Progenitor cell of endocrine pancreas (in vitro differentiated cells): ENCODE data around the gene GCSAML. TPM values are rescaled to one million over a fixed set of nuclear protein-coding genes. Genes with fewer than 3 reads are reported as not detected.

Experiments
- DNase-seq: peaks from one replicate; pipeline ENCODE4 v3.0.0; 2021; ENCODE audit warnings: low spot score; ENCODE audit not compliant: unreplicated experiment
- H3K27ac Mint-ChIP-seq: 2 replicates; pipeline ENCODE4 v1.8.0; 2021; ENCODE audit warnings: mild to moderate bottlenecking, moderate library complexity, mixed read lengths
- H3K27me3 Mint-ChIP-seq: 2 replicates; pipeline ENCODE4 v1.8.0; 2021; ENCODE audit warnings: mixed read lengths
- H3K36me3 Mint-ChIP-seq: 2 replicates; pipeline ENCODE4 v1.8.0; 2022; ENCODE audit warnings: mixed read lengths; ENCODE audit not compliant: insufficient read depth
- H3K4me1 Mint-ChIP-seq: 2 replicates; pipeline ENCODE4 v1.8.0; 2021; ENCODE audit warnings: low read depth, mixed read lengths
- H3K4me3 Mint-ChIP-seq: 2 replicates; pipeline ENCODE4 v1.8.0; 2021; ENCODE audit warnings: low read depth, mild to moderate bottlenecking, moderate library complexity, mixed read lengths
- H3K9me3 Mint-ChIP-seq: 2 replicates; pipeline ENCODE4 v1.8.0; 2021; ENCODE audit warnings: low read depth, mixed read lengths
- CTCF ChIP-seq: fragments of 200-600 bp; sonication (generic); IDR thresholded peaks from one replicate; pipeline ENCODE4 v1.5.0; 2021; ENCODE audit warnings: antibody characterized with exemption, mild to moderate bottlenecking; ENCODE audit not compliant: unreplicated experiment
- total RNA-seq: library from RNA; stranded (reverse); gene quantifications from 2 replicates; pipeline ENCODE4 v1.2.1, GENCODE V29; 2021

GCSAML gene
- total RNA-seq, 1 donor from 2014 or later: not detected

- no peaks in the 10 kb centered on the region for H3K27me3 Mint-ChIP-seq
- no peak overlapping the region for H3K4me3 Mint-ChIP-seq
- H3K36me3 Mint-ChIP-seq: no peaks in the 10 kb centered on the region
- H3K27ac Mint-ChIP-seq: no peak overlapping the region
- no peaks in the 10 kb centered on the region for H3K4me1 Mint-ChIP-seq
- no peak for TF ChIP-seq CTCF
- H3K9me3 Mint-ChIP-seq: no peaks in the 10 kb centered on the region
- no peak for DNase-seq
Observed at GRCh38 chr1:247528812-247529474, 20.0 kb upstream of the GCSAML start.

GRCh38 chr1:247529771-247530355 lies 19.1 kb upstream of the GCSAML start:
- H3K9me3 Mint-ChIP-seq: no peaks in the 10 kb centered on the region
- H3K4me1 Mint-ChIP-seq: no peaks in the 10 kb centered on the region
- no peaks in the 10 kb centered on the region for H3K36me3 Mint-ChIP-seq
- H3K27me3 Mint-ChIP-seq: no peaks in the 10 kb centered on the region
- DNase-seq: no peak
- no peak overlapping the region for H3K4me3 Mint-ChIP-seq
- no peak overlapping the region for H3K27ac Mint-ChIP-seq
- TF ChIP-seq CTCF: no peak

GRCh38 chr1:247530785-247531184 lies 18.1 kb upstream of the GCSAML start:
- no peaks in the 10 kb centered on the region for H3K27me3 Mint-ChIP-seq
- H3K9me3 Mint-ChIP-seq: no peaks in the 10 kb centered on the region
- H3K4me3 Mint-ChIP-seq: no peak overlapping the region
- H3K4me1 Mint-ChIP-seq: no peaks in the 10 kb centered on the region
- H3K36me3 Mint-ChIP-seq: no peaks in the 10 kb centered on the region
- no peak for TF ChIP-seq CTCF
- H3K27ac Mint-ChIP-seq: no peak overlapping the region
- DNase-seq: no peak

- H3K9me3 Mint-ChIP-seq: no peaks in the 10 kb centered on the region
- no peaks in the 10 kb centered on the region for H3K36me3 Mint-ChIP-seq
- no peaks in the 10 kb centered on the region for H3K4me1 Mint-ChIP-seq
- no peak for DNase-seq
- H3K4me3 Mint-ChIP-seq: no peak overlapping the region
- H3K27me3 Mint-ChIP-seq: no peaks in the 10 kb centered on the region
- H3K27ac Mint-ChIP-seq: no peak overlapping the region
- TF ChIP-seq CTCF: no peak
Observed at GRCh38 chr1:247531937-247532336, 17.0 kb upstream of the GCSAML start.

GRCh38 chr1:247535402-247535801 lies 13.5 kb upstream of the GCSAML start:
- no peaks in the 10 kb centered on the region for H3K27me3 Mint-ChIP-seq
- TF ChIP-seq CTCF: no peak
- no peak overlapping the region for H3K4me3 Mint-ChIP-seq
- H3K36me3 Mint-ChIP-seq: no peaks in the 10 kb centered on the region
- no peaks in the 10 kb centered on the region for H3K9me3 Mint-ChIP-seq
- DNase-seq: no peak
- H3K4me1 Mint-ChIP-seq: no peaks in the 10 kb centered on the region
- no peak overlapping the region for H3K27ac Mint-ChIP-seq
